Keratinocyte (primary cell): ENCODE measurements around the gene FTCD. TPM values are rescaled to one million over a fixed set of nuclear protein-coding genes. Genes with fewer than 3 reads are reported as not detected.

ENCODE experiments used
- DNase-seq: peaks from one replicate; pipeline ENCODE4 v3.0.0-alpha.2; 2011; ENCODE audit warnings: low read depth, missing footprints, low spot score
- FAIRE-seq: peaks from 2 replicates; lab custom pipeline; 2011; peaks lifted over from hg19 to GRCh38; lab: Jason Lieb, UNC
- H2AFZ ChIP-seq: 2 replicates; pipeline ENCODE4 v1.6.0; 2012; ENCODE audit warnings: low read length, control low read depth, inconsistent platforms; ENCODE audit not compliant: control insufficient read depth
- H3K27ac ChIP-seq: 2 replicates; pipeline ENCODE4 v1.5.1; 2011; ENCODE audit warnings: low read length; ENCODE audit not compliant: control insufficient read depth, insufficient read depth
- H3K27me3 ChIP-seq: 3 replicates; pipeline ENCODE4 v1.6.0; 2011; ENCODE audit warnings: low read length; ENCODE audit not compliant: control insufficient read depth, insufficient read depth; ENCODE audit errors: extremely low read depth
- H3K36me3 ChIP-seq, 2 experiments: 2 replicates in 1 of 2; 3 replicates in 1 of 2; pipeline ENCODE4 v1.5.1; 2011; ENCODE audit warnings: low read length in 2 of 2, mild to moderate bottlenecking in 1 of 2; ENCODE audit not compliant: control insufficient read depth in 2 of 2, insufficient read depth in 2 of 2; ENCODE audit errors: extremely low read depth in 1 of 2
- H3K4me1 ChIP-seq: 3 replicates; pipeline ENCODE4 v1.5.1; 2011; ENCODE audit warnings: low read length; ENCODE audit not compliant: control insufficient read depth, insufficient read depth; ENCODE audit errors: extremely low read depth
- H3K4me2 ChIP-seq: 3 replicates; pipeline ENCODE4 v1.6.0; 2011; ENCODE audit warnings: low read depth, low read length; ENCODE audit not compliant: control insufficient read depth, insufficient read depth; ENCODE audit errors: extremely low read depth
- H3K4me3 ChIP-seq, 3 experiments: fragments of 200-600 bp in 1 of 3; sonication (generic) in 1 of 3; 2 replicates in 2 of 3; 3 replicates in 1 of 3; pipeline ENCODE4 v1.5.1; 2011 to 2016; ENCODE audit warnings: low read length in 3 of 3, mild to moderate bottlenecking in 3 of 3, control low read depth in 2 of 3, inconsistent platforms in 1 of 3, low read depth in 1 of 3, mixed read lengths in 1 of 3, mixed run types in 1 of 3, moderate library complexity in 1 of 3; ENCODE audit not compliant: control insufficient read depth in 2 of 3, insufficient read depth in 2 of 3; ENCODE audit errors: extremely low read depth in 1 of 3
- H3K79me2 ChIP-seq: 2 replicates; pipeline ENCODE4 v1.6.0; 2012; ENCODE audit warnings: low read length; ENCODE audit not compliant: control insufficient read depth, insufficient read depth
- H3K9ac ChIP-seq: 3 replicates; pipeline ENCODE4 v1.6.0; 2011; ENCODE audit warnings: low read length; ENCODE audit not compliant: control insufficient read depth, insufficient read depth; ENCODE audit errors: extremely low read depth
- H3K9me1 ChIP-seq: 3 replicates; pipeline ENCODE4 v1.6.0; 2011; ENCODE audit warnings: low read length; ENCODE audit not compliant: control insufficient read depth, insufficient read depth; ENCODE audit errors: extremely low read depth
- H3K9me3 ChIP-seq: 2 replicates; pipeline ENCODE4 v1.5.1; 2012; ENCODE audit warnings: low read depth, low read length; ENCODE audit not compliant: control insufficient read depth
- H4K20me1 ChIP-seq: 3 replicates; pipeline ENCODE4 v1.6.0; 2011; ENCODE audit warnings: low read length; ENCODE audit not compliant: control insufficient read depth, insufficient read depth; ENCODE audit errors: extremely low read depth
- CTCF ChIP-seq, 3 experiments: IDR thresholded peaks in 1 of 3; conservative IDR thresholded peaks in 1 of 3; optimal IDR thresholded peaks in 1 of 3; 2 replicates in 2 of 3; 3 replicates in 1 of 3; pipeline versions ENCODE3 to v1.5.1; 2011; ENCODE audit warnings: low read length in 3 of 3, mild to moderate bottlenecking in 3 of 3, moderate library complexity in 2 of 3, control low read depth in 1 of 3, inconsistent platforms in 1 of 3; ENCODE audit not compliant: insufficient read depth in 2 of 3; ENCODE audit errors: extremely low read depth in 1 of 3
- EZH2 ChIP-seq: IDR thresholded peaks from one replicate; pipeline ENCODE4 v1.6.1; 2012; ENCODE audit warnings: inconsistent platforms, mild to moderate bottlenecking, low read length, moderate library complexity
- dilution Hi-C: fragments of 300-500 bp; cut with MboI; formaldehyde crosslinking; loops from one replicate; pipeline ENCODE4 v1.7.0; 2020; ENCODE audit warnings: low sequenced_read_pairs; ENCODE audit not compliant: extremely low pct_ligation_motif_present
- polyA plus RNA-seq, 5 experiments: library from polyadenylated mRNA; depleted of rRNA in 3 of 5; stranded (reverse) in 3 of 5; stranded (forward) in 1 of 5; unstranded in 1 of 5; fragments of >200 nt; gene quantifications; 1 replicate in 1 of 5; 2 replicates in 3 of 5; 3 replicates in 1 of 5; pipeline versions ENCODE4 v1.2.1 to v1.2.3, GENCODE V29; 2011 to 2012; ENCODE audit warnings: missing spikeins in 2 of 5, low read depth in 1 of 5, low replicate concordance in 1 of 5

FTCD gene
- polyA plus RNA-seq, 1 donor (not counting 4 experiments of a cell fraction or from before 2014, with no cell fraction given) = not detected

DNA sequence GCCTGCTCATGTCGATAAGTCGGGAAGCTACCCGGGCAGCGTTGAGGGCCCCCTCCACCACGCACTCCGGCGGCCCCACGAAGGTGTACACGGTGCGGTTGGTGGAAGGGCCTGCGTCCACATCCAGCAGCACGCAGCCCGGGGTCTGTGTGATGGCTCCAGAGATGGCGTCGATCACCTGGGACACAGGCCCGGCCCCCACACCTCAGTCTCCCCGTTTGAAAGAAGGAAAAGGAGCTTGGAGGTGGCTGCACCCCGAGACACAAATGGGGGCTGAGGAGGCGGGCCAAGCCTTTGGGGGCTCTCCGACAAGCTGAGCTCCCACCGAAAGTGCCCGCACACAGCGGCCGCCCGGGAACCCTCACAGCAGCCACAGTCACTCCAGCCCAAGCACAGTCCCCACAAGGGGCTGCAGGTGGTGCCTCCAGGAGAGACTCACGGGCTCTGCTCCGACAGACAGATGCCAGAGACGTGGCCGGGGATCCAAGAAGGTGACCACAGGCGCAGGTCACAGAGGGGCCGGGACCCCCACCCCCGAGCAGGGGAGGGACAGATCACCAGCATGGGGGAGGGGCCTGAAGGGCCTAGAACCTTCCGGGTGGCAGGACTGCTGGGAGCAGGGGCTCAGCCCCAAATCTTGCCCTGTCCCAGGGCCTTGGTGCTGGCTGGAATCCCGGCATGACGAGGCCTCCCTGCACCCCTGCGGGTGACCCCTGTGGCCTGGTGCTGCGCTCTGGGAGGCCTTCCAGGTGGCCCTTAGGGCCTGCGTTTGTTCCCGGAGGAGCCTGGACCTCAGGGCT, 1.0 kb downstream of the FTCD start:
- DNase-seq (no peak), FAIRE-seq (no peak)
- Histone ChIP-seq H3K36me3 (no peaks in the 10 kb centered on the region), H3K9me3 (no peaks in the 10 kb centered on the region), H3K9me1 (no peaks in the 10 kb centered on the region), H4K20me1 (no peaks in the 10 kb centered on the region), H3K4me2 (no peak overlapping the region), H3K4me1 (no peaks in the 10 kb centered on the region), H3K27ac (no peak overlapping the region), H3K27me3 (no peaks in the 10 kb centered on the region), H2AFZ (no peak overlapping the region), H3K79me2 (no peaks in the 10 kb centered on the region), H3K9ac (no peak overlapping the region), H3K4me3 (no peak overlapping the region)
- no peak for TF ChIP-seq EZH2
- TF ChIP-seq CTCF (optimal IDR thresholded peaks at IDR 0.05 in 1 of 3, IDR thresholded peaks at IDR 0.05 in 1 of 3, conservative IDR thresholded peaks at IDR 0.05 in 1 of 3; ENCODE audit: extremely low read depth in 1 of 3, insufficient read depth in 2 of 3, low read length in 3 of 3) = no peak
- dilution Hi-C loops = no loop called here

DNA sequence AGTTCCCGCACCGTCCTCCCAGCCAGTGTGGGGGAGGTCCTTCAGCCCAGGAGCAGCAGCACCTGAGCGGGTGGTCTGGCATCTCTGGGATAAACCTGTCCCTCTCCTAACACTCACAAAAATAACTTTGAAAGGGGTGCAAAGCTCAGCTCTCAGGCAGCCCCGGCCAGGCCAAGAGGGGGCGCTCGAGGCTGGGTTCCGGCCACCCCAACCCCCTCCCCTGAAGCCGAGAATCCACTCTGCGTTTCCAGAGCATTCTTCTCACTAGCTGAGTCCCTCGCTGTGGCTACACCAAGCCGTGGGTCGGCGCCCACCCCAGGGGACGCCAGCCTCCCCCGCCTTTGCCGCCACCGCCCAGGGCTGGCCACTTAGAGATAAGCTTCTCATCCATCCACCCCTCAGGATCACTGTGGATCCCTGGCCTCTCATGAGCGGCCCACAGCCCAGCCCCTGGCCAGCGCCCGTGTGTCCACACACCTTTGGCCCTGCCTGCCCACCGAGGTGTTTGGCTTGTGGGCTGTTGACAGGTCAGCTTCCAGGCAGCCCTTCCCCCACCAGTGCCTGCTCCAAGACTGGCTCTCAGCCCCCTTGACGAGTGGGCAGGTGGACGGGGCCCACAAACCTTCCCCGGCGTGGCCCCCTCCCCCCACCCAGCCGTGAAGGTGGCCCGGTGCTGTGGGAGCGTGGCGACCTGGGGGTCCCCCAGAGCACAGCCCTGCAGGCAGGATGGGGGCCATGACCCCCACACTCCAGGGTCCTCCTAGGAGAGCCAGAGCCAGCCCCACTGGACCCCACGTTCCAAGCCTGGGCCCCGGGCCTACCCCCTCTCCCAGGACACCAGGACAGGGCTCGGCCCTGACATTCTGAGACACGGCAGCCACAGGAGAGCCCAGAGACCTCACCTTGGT, 1.9 kb downstream of the FTCD start:
- Histone ChIP-seq H3K79me2 (no peaks in the 10 kb centered on the region), H3K9me1 (no peaks in the 10 kb centered on the region), H3K36me3 (no peaks in the 10 kb centered on the region), H2AFZ (peak overlapping the region; percentile 37), H3K27me3 (no peaks in the 10 kb centered on the region), H3K4me3 (peak overlapping the region in 2 of 3 experiments; percentile 2 to 13), H4K20me1 (no peaks in the 10 kb centered on the region), H3K4me2 (peak overlapping the region; percentile 41), H3K9me3 (no peaks in the 10 kb centered on the region), H3K9ac (no peak overlapping the region), H3K27ac (no peak overlapping the region), H3K4me1 (no peaks in the 10 kb centered on the region)
- dilution Hi-C loops = no loop called here
- no peak for TF ChIP-seq EZH2
- peak; percentile 69 to 88 (median 71) for TF ChIP-seq CTCF (optimal IDR thresholded peaks at IDR 0.05 in 1 of 3, IDR thresholded peaks at IDR 0.05 in 1 of 3, conservative IDR thresholded peaks at IDR 0.05 in 1 of 3; ENCODE audit: extremely low read depth in 1 of 3, insufficient read depth in 2 of 3, low read length in 3 of 3)
- DNase-seq (no peak), FAIRE-seq (no peak)
